HG02678 (cell line): ENCODE measurements around the gene IFT22.
"Not testable (repeated sequence)": the region's sequence is repeated elsewhere in the genome, so short reads cannot be mapped to it uniquely, and the experiment has no call there.

ENCODE experiments used
- ATAC-seq: cut with Tn5 transposase; IDR thresholded peaks from one replicate; pipeline ENCODE4 v1.9.1; 2021; ENCODE audit warnings: mild to moderate bottlenecking, moderate library complexity; ENCODE audit not compliant: unreplicated experiment

IFT22 gene

DNA sequence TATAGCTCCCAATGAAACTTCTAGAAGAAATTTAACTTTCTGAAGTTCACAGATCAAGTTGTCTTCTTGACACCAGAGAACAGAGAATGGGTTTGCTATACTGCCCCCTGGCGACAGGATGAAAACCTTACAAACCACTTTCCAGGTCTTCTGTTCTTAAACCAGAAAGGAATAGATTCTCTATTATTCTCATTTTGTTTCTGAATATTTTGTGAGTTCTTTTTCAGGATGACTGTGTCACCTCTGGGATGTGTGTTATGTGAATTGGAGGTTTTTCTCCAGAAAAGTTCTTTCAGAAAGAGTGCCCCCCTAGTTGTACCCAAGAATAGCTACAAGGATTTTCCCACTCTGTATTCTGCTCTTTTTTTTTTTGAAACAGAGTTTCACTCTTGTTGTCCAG is 6.3 kb downstream of the IFT22 start:
- no peak for ATAC-seq

DNA sequence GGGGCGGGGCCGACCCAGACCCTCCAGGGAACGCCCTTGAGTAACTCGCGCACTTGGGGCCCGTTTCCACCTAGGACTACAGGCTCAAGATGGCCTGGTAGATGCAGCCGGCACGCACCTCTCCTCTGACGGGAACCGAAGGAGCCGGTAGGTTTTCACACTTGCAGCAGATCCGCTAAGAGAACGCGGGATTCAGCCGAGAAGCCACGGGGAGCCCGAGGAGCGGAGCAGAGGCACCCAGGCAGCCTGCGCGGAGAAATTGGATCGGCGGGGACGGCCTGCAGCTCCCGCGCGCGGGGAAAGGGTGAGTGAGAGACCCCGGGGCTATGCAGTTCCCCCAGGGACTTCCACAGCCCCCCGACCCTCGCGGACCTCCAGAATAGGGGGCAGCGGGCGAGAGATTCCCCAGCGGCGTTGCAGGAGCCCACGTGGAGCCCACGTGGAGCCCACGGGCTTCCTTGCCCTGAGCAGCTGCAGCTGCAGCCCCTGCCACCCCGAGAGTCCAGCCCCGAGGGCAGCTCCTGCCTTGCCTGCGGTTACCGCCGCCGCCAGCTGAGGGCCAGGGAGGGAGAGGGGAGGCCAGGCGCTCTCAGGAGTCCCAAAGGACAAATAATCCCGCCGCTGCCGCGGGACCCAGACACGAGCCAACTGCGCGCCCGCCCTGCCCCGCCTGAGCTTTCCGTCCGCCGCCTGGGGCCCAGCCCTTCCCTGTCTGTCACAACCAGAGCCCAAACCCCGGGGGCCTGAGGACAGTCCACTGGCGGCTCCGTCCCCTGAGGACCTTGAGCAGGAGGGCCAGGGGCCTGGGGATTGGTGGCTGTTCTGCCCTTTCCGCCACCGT is 13.1 kb downstream of the IFT22 start:
- ATAC-seq: no peak

DNA sequence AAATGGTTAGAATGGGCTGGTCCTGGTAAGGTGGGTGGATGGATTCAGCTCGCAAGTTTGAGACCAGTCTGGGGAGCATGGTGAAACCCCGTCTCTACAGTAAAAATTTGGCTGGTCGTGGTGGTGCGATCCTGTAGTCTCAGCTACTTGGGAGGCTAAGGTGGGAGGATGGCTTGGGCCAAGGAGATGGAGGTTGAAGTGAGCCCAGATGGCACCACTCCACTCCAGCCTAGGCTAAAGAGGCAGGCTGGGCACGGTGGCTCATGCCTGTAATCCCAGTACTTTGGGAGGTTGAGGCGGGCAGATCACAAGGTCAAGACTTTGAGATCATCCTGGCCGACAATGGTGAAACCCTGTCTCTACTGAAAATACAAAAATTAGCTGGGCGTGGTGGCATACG is 15.3 kb downstream of the IFT22 start:
- ATAC-seq: no peak

DNA sequence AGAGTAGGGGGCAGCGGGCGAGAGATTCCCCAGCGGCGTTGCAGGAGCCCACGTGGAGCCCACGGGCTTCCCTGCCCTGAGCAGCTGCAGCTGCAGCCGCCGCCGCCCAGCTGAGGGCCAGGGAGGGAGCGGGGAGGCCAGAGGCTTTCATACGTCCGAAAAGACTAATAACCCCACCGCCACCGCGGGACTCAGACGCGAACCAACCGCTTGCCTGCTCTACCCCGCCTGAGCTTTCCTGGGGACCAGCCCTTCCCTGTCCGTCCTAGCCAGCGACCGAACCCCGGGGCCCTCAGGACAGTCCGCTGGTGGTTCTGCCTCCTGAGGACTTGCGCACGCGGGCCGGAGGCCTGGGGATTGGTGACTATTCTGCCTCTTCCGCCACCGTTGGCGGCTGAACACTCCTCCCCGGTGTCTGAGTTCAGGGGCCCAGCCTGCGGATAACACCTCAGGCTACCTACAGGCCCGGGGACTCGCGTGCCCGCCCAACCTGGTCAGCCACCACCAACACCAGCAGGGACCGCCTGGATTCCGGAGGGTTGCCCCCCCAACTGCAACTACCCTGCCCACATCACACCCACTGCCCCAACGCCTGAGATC is 18.4 kb downstream of the IFT22 start:
- no peak for ATAC-seq

DNA sequence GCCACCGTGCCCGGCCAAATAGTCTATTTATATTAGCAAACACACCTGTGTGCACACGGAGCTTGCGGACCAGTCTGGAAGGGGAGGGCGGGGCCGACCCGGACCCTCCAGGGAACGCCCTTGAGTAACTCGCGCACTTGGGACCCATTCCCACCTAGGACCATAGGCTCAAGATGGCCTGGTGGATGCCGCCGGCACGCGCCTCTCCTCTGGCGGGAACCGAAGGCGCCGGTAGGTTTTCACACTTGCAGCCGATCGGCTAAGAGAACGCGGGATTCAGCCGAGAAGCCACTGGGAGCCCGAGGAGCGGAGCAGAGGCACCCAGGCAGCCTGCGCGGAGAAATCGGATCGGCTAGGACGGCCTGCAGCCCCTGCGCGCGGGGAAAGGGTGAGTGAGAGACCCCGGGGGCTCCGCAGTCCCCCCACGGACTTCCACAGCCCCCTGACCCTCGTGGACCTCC is 18.9 kb downstream of the IFT22 start:
- ATAC-seq: no peak

DNA sequence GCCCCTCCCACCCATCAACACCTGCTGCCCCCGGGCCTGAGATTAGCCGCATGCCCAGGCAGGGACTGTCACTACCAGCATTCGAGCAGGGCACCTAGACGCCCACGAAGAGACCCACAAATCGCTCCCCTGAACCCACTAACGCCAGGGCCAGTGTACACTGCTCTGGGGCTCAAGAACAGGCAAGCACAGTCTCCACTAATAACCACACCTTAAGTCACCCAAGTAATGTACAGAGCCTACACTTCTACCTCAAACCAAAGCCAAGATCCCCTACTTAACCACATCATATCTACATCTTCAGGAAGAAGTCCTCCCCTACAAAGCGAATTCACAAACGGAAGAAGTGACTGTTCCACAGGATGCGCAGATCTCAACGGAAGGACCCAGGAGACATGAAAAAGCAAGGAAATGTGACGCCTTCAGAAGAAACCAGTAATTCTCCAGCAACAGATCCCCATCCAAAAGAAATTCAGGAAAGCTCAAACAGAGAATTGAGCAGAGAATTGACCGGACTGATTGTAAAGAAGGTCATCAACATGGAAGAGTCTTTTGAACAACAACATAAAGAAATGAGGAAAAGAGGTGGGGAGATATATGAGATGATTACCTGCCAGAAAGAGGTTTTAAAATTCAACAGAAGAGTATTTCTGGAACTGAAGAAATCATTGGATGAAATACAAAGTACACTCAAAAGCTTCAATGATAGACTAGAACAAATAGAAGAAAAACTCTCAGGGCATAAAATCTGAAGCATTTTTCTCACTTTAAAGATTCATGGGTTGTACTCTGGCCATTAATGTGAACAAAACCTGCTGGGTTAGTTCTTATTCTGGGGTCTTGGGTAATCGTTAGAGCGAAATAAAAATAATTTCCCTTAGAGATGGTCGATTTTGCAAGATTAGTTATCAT is 20.9 kb downstream of the IFT22 start:
- no peak for ATAC-seq

DNA sequence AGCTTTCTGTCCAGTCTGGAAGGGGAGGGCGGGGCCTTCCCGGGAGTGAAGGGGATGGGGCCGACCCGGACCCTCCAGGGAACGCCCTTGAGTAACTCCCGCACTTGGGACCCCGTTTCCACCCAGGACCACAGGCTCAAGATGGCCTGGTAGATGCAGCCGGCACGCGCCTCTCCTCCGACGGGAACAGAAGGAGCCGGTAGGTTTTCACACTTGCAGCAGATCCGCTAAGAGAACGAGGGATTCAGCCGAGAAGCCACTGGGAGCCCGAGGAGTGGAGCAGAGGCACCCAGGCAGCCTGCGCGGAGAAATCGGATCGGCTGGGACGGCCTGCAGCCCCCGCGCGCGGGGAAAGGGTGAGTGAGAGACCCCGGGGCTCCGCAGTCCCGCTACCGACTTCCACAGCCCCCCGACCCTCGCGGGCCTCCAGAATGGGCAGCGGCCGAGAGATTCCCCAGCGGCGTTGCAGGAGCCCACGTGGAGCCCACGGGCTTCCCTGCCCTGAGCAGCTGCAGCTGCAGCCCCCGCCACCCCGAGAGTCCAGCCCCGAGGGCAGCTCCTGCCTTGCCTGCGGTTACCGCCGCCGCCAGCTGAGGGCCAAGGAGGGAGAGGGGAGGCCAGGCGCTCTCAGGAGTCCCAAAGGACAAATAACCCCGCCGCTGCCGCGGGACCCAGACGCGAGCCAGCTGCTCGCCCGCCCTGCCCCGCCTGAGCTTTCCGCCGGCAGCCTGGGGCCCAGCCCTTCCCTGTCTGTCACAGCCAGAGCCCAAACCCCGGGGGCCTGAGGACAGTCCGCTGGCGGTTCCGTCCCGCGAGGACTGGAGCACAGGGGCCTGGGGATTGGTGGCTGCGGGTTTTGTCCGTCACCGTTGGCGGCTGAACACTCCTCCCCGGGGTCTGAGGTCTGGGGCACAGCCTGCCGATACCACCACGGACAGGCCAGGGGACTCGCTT is 21.8 kb downstream of the IFT22 start:
- ATAC-seq: no peak

DNA sequence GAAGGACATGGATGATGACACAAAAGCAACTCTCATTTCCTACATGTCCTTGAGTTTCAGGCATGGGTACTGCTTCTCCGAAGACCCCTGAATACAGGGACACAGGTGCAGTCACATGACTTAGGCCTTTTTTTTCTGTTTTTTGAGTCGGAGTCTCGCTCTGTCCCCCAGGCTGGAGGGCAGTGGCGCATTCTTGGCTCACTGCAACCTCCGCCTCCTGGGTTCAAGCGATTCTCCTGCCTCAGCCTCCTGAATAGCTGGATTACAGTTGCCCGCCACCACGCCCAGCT is 26.8 kb downstream of the IFT22 start:
- no peak for ATAC-seq

DNA sequence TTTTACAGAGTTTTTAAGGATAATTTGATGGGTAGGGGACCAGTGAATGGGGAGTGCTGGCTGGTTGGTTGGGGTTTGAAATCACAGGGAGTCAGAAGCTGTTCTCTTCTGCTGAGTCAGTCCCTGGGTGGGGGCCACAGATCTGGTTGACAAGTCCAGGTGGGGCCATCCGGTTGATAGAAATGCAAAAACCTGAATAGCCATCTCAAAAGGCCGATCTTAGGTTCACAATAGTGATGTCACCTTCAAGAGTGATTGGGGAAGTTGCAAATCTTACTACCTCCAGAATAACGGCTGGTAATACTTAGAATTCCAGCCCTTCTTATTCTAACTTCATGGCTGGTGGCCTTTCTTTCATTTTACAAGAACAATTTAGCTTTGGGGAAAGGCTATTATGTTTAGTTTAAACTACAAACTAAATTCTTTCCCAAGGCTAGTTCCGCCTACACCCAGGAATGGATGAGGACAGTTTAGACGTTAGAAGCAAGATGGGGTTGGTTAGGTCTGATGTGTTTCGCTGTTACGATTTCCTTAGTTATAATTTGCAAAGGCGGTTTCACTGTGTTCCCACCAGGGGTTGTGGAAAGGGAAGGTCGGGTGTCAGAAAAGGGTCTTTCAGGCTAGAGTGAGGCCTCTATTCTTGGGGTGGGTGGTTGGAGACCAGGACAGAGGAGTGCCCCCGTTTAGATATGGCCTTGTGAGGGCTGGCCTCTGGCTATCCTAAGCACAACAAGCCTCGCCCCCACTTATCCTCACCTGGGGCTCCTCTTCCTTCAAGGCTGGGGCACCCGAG is 27.4 kb downstream of the IFT22 start:
- ATAC-seq: no peak

DNA sequence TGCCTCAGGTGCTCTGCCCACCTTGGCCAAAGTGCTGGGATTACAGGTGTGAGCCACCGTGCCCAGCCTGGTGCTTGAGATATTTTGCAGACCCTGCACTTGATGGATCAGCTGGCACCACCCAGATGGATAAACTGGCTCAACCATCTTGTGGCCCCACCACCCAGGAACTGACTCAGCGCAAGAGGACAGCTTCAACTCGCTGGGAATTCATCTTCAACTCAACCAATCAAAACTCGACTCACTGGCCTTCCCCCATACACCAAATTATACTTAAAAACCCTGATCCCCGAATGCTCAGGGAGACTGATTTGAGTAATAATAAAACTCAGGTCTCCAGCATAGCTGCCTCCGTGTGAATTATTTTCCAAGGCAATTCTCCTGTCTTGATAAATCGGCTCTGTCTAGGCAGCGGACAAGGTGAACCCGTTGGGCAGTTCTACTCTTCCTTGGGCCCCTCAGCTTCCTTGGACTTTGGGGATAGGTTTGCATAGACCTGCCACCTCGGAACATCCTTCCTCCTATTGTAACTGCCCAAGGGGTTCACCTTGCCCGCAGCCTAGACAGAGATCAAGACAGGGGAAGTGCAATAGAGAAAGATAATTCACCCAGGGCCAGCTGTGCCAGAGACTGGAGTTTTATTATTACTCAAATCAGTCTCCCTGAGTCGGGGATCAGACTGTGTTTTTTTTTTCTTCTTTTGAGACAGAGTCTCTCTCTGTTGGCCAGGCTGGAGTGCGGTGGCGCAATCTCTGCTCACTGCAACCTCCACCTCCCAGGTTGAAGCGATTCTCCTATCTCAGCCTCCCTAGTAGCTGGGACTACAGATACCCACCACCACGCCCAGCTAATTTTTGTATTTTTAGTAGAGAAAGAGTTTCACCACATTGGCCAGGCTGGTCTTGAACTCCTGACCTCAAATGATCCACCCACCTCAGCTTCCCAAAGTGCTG is 28.3 kb downstream of the IFT22 start:
- not testable (repeated sequence) for ATAC-seq

DNA sequence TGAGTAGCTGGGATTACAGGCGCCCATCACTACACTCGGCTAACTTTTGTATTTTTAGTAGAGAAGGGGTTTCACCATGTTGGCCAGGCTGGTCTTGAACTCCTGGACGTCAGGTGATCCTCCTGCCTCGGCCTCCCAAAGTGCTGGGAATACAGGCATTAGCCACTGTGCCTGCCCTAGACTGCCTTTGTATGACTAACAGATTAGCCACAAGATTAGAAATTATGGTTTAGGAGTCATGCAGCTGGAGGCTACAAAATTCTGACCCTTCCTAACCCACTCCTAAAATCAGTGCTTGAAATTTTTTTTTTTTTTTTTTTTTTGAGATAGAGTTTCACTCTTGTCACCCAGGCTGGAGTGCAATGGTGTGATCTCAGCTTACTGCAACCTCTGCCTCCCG is 29.0 kb downstream of the IFT22 start:
- not testable (repeated sequence) for ATAC-seq

DNA sequence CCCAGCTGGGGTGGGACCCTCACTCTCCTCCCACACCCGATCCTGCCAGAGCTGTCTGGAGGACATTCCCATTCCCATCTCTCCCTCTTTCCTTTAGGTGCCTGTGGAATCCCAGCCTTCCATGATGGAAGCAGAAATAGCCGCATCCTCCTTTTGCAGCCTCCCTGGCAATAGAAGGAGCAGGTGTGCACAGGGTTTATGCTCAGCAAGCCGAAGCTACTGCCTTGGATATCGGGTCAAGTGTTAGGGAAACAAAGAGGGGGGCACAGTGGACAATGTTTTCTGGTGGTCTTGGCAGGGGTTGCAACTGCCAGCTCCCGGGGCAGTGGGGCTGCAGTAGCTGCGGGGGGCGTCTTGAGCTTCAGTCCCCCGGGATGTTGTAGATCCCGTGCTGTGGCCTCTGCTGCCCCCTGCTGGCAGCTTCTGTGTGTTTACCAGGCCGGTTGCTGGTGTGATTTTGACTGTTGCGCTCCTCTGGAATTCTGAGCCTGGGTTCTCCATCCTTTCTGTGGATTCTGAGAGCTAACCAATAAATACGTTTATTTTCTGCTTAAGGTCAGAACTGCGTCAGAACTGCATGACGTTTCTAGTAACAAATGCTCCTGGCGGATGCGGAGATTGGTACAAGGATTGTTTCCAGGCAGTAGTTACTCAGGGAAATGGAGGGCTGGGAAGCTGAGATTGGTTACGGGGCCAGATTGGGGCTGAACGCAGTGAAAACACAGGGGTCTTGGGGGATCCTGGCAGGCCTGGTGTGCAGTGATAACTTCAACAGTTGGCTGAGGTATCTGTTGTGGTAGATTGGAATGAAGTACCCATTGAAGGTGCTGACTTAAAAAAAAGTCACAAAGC is 31.2 kb downstream of the IFT22 start:
- not testable (repeated sequence) for ATAC-seq

DNA sequence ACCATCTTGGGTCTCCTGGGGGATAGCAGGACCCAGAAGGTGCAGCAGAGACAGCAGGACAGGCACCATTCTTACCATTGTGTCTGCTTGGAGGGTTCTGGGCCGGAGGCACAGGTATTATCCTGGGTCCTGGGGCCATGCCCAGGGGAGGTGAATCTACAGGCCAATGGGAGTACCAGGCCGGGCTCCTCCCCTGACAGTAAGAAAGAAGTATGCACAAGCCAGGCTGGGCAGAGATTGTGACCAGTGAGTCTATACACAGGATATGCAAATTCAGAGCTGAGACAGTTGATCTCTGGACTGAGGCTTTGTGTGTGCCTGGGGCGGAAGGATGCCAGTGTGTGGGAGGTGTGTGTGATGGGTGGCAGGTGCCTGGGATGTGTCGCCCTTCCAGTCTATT is 31.9 kb downstream of the IFT22 start:
- ATAC-seq: not testable (repeated sequence)

DNA sequence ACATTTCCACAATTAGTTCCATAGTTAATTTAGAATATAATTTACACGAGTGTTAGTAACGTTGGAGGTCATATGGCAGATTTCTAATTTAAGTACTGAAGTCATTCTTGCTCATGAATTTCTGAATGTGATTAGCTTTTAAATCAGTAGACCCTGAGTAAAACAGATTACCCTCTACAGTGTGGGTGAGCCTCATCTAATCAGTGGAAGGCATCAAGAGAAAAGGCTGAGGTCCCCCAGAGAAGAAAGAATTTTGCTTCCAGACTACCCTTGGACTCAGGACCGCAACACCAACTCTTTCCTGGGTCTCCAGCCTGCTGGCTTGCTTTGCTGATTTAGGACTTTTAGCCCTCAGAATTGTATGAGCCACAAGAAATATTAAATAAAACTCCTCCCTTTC is 33.2 kb downstream of the IFT22 start:
- no peak for ATAC-seq

DNA sequence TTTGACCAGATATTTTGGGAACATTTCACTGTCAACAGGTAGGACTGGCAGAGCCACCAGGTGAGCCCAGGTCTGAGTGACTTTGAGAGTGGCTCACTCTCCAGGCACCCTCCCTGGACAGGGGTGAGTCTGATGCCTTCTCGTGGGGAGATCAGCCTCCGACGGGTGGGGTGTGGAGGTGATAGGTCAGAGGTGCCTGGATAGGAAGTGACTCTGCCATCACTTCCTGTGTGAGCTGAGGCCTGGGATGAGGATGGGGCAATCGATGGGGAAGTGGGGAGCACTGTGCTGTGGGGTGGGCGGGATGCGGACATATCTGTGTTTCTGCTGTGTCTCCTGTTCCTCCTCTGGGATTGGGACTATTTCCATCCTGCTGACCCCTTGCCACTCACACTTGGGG is 34.6 kb downstream of the IFT22 start:
- ATAC-seq: no peak

DNA sequence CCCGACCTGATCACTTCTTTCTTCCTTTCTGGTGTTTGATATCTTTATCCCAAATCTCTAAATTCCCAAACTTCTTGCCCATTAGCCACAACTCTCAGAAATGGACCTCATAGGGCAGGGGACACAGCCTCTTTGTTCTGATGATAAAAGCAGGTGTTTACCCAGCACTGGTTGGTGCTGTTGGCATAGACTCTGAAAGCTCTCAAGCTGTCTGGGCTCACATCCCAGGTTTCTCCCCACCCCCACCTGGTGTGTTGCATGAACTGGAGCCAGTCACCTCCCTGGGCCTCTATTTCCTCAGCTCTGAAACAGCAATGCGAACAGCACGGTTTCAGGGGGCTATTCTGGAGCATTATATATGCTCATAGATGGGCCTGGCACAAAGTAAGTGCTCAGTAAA is 35.7 kb downstream of the IFT22 start:
- not testable (repeated sequence) for ATAC-seq

DNA sequence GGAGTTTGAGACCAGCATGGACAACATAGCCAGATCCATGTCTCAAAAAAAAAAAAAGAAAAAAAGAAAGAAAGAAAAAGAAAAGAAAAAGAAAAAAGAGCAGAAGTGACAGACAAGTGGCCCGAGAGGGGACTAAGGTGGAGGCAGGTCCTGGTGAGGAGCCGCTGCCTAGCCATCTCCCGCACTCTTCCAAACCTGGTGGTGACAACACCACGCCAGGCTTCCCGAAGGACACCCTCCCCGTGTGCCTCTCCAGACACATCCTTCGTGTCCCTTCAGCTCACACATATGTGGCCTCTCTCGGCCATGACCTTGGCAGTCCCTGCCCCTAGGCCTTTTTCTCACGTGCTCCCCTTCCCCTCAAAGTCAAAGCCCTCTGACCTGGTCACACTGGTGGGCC is 36.4 kb downstream of the IFT22 start:
- no peak for ATAC-seq

DNA sequence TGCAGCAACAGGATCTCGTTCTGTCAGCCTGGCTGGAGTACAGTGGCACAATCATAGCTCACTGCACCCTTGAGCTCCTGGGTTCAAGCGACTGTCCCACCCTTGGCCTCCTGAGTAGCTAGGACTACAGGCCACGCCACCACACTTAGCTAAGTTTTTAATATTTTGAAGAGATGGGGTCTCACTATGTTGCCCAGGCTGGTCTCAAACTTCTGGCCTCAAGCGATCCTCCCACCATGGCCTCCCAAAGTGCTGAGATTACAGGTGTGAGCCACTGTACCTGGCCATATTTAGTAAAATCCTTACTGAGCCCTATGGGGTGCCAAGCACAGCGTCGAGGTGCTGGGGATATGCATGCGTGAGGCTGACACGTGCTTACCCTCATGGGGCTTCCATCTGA is 40.7 kb downstream of the IFT22 start:
- ATAC-seq: not testable (repeated sequence)
